ENCODE results near the gene RBM3. TPM values are rescaled to one million over a fixed set of nuclear protein-coding genes. Genes with fewer than 3 reads are reported as not detected.

Gene RBM3
- total RNA-seq, 1 experiment from 2014 or later = 248 TPM

DNA sequence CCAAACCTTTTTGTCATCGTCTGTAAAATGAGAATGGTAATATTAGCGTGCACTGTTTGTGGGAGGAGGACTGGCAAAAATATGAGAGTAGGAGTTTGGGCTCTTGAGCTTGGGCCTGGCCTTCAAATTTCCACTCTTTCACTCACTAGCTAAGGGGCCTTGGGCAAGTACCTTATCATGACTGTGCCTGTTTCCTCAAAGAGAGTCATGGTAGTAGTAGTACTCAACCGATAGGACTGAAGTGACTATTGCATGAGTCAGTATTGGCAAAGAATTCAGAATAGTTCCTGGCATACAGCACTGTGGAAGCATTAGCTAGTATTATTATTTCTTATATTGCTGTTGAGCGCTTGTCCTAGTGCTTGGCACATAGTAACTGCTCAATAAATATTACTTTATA is 16.0 kb upstream of the RBM3 start:
- no peaks in the 10 kb centered on the region for H3K27me3 Mint-ChIP-seq (ENCODE audit: unreplicated experiment)
- H3K9me3 Mint-ChIP-seq (ENCODE audit: low read depth, unreplicated experiment) = no peaks in the 10 kb centered on the region
- intact Hi-C loops (cut with micrococcal nuclease; ENCODE audit: unreplicated experiment) = no loop called here
- no peak overlapping the region for H3K27ac Mint-ChIP-seq (ENCODE audit: unreplicated experiment)
- TF ChIP-seq, protein P1, sequence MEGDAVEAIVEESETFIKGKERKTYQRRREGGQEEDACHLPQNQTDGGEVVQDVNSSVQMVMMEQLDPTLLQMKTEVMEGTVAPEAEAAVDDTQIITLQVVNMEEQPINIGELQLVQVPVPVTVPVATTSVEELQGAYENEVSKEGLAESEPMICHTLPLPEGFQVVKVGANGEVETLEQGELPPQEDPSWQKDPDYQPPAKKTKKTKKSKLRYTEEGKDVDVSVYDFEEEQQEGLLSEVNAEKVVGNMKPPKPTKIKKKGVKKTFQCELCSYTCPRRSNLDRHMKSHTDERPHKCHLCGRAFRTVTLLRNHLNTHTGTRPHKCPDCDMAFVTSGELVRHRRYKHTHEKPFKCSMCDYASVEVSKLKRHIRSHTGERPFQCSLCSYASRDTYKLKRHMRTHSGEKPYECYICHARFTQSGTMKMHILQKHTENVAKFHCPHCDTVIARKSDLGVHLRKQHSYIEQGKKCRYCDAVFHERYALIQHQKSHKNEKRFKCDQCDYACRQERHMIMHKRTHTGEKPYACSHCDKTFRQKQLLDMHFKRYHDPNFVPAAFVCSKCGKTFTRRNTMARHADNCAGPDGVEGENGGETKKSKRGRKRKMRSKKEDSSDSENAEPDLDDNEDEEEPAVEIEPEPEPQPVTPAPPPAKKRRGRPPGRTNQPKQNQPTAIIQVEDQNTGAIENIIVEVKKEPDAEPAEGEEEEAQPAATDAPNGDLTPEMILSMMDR (IDR thresholded peaks at IDR 0.05; ENCODE audit: unreplicated experiment) = no peak
- no TSS peak for BruUV-seq (replicated peaks)
- no peaks in the 10 kb centered on the region for H3K4me1 Mint-ChIP-seq (ENCODE audit: low read depth, unreplicated experiment)
- no peak for DNase-seq
- H3K36me3 Mint-ChIP-seq (ENCODE audit: insufficient read depth, unreplicated experiment) = peaks cover 9% of the 10 kb centered on the region
- no peak overlapping the region for H3K4me3 Mint-ChIP-seq (ENCODE audit: low read depth, unreplicated experiment)
- CTCF ChIA-PET = interaction anchor here (0.6 kb wide), 2 partner anchors 11 to 15 kb away, joined by 3 read pairs; no protein-coding TSS in a partner anchor

DNA sequence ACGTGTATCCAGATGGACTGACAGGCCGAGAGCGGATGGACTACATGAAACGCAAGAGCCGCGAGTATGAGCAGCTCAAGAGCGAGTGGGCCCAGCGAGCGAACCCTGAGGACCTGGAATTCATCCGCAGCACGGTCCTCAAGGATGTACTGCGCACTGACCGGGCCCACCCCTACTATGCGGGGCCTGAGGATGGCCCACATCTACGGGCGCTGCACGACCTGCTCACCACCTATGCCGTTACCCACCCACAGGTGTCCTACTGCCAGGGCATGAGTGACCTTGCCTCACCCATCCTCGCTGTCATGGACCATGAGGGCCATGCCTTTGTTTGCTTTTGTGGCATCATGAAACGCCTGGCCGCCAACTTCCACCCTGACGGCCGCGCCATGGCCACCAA is 14.6 kb upstream of the RBM3 start:
- H3K36me3 Mint-ChIP-seq (ENCODE audit: insufficient read depth, unreplicated experiment) = peaks cover 10% of the 10 kb centered on the region

DNA sequence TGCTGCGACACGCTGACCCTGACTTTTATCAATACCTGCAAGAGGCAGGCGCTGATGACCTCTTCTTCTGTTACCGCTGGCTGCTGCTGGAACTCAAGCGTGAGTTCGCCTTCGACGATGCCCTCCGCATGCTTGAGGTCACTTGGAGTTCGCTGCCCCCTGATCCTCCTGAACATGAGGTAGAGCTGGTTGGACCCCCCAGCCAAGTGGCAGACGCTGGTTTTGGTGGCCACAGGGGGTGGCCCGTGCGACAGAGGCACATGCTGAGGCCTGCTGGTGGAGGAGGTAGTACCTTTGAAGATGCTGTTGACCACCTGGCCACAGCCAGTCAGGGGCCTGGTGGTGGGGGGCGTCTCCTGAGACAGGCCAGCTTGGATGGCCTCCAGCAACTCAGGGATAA is 14.2 kb upstream of the RBM3 start:
- no peak for DNase-seq
- no TSS peak for BruUV-seq (replicated peaks)
- H3K4me1 Mint-ChIP-seq (ENCODE audit: low read depth, unreplicated experiment) = no peaks in the 10 kb centered on the region
- H3K27ac Mint-ChIP-seq (ENCODE audit: unreplicated experiment) = no peak overlapping the region
- H3K9me3 Mint-ChIP-seq (ENCODE audit: low read depth, unreplicated experiment) = no peaks in the 10 kb centered on the region
- TF ChIP-seq, protein P1 (IDR thresholded peaks at IDR 0.05; ENCODE audit: unreplicated experiment) = no peak
- peaks cover 6% of the 10 kb centered on the region for H3K36me3 Mint-ChIP-seq (ENCODE audit: insufficient read depth, unreplicated experiment)
- no peak overlapping the region for H3K4me3 Mint-ChIP-seq (ENCODE audit: low read depth, unreplicated experiment)
- H3K27me3 Mint-ChIP-seq (ENCODE audit: unreplicated experiment) = no peaks in the 10 kb centered on the region
- intact Hi-C loops (cut with micrococcal nuclease; ENCODE audit: unreplicated experiment) = no loop called here
- CTCF ChIA-PET = no interaction called here

More for the DNA sequence above, 14.6 kb upstream of the RBM3 start:
- Mint-ChIP-seq H3K4me3 (ENCODE audit: low read depth, unreplicated experiment) (no peak overlapping the region), H3K9me3 (ENCODE audit: low read depth, unreplicated experiment) (no peaks in the 10 kb centered on the region), H3K27ac (ENCODE audit: unreplicated experiment) (no peak overlapping the region), H3K4me1 (ENCODE audit: low read depth, unreplicated experiment) (no peaks in the 10 kb centered on the region), H3K27me3 (ENCODE audit: unreplicated experiment) (no peaks in the 10 kb centered on the region)
- intact Hi-C loops (cut with micrococcal nuclease; ENCODE audit: unreplicated experiment) = no loop called here
- TF ChIP-seq, protein P1 (IDR thresholded peaks at IDR 0.05; ENCODE audit: unreplicated experiment) = no peak
- no TSS peak for BruUV-seq (replicated peaks)
- CTCF ChIA-PET = no interaction called here
- DNase-seq = no peak

DNA sequence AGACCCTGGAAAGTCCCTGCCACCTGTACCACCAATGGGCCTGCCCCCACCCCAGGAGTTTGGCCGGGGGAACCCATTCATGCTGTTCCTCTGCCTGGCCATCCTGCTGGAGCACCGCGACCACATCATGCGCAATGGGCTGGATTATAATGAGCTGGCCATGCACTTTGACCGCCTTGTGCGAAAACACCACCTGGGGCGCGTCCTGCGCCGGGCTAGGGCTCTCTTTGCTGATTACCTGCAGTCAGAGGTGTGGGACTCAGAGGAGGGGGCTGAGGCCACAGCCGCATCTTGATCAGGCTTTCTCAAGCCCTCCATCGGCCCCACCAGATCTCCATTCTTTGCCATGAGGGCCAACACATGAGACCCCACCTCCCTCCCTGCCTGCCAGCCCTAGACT is 13.6 kb upstream of the RBM3 start:
- intact Hi-C loops (cut with micrococcal nuclease; ENCODE audit: unreplicated experiment) = no loop called here
- TF ChIP-seq, protein P1 (IDR thresholded peaks at IDR 0.05; ENCODE audit: unreplicated experiment) = no peak

More for the DNA sequence above, 13.6 kb upstream of the RBM3 start:
- H3K4me1 Mint-ChIP-seq (ENCODE audit: low read depth, unreplicated experiment) = no peaks in the 10 kb centered on the region
- H3K36me3 Mint-ChIP-seq (ENCODE audit: insufficient read depth, unreplicated experiment) = peaks cover 6% of the 10 kb centered on the region
- no peaks in the 10 kb centered on the region for H3K9me3 Mint-ChIP-seq (ENCODE audit: low read depth, unreplicated experiment)
- CTCF ChIA-PET = interaction anchor here (0.6 kb wide), 1 partner anchor 536 kb away, joined by 3 read pairs; no protein-coding TSS in a partner anchor
- no peak overlapping the region for H3K27ac Mint-ChIP-seq (ENCODE audit: unreplicated experiment)
- no peak for DNase-seq
- no peak overlapping the region for H3K4me3 Mint-ChIP-seq (ENCODE audit: low read depth, unreplicated experiment)
- no peaks in the 10 kb centered on the region for H3K27me3 Mint-ChIP-seq (ENCODE audit: unreplicated experiment)
- no TSS peak for BruUV-seq (replicated peaks)
